H1 (cell line): ENCODE results near the gene PAXX. TPM values are rescaled to one million over a fixed set of nuclear protein-coding genes. Genes with fewer than 3 reads are reported as not detected.

Source experiments
- CTCF ChIA-PET: fragments of 300-600 bp; sonication (Branson Sonifier 250); formaldehyde crosslinking; loops from one replicate; lab custom pipeline; 2021; ENCODE audit not compliant: partially characterized antibody; lab: Charles Lee
- POLR2A ChIA-PET: fragments of 300-600 bp; sonication (Branson Sonifier 250); formaldehyde crosslinking; loops from one replicate; lab custom pipeline; 2021; ENCODE audit warnings: inconsistent platforms; ENCODE audit not compliant: partially characterized antibody; lab: Charles Lee
- DNase-seq, 2 experiments: peaks; one replicate each; pipeline versions ENCODE4 v3.0.0 to v3.0.0-alpha.2; 2010 to 2022; ENCODE audit warnings: low spot score in 2 of 2, low read depth in 1 of 2, mixed read lengths in 1 of 2
- FAIRE-seq: peaks from 2 replicates; lab custom pipeline; 2011; peaks lifted over from hg19 to GRCh38; lab: Jason Lieb, UNC
- H2AFZ ChIP-seq: 2 replicates; pipeline ENCODE4 v1.8.1; 2012; ENCODE audit warnings: low read length, inconsistent platforms
- H2AK5ac ChIP-seq: 2 replicates; pipeline ENCODE4 v1.6.1; 2013; ENCODE audit warnings: low read depth, low read length
- H2BK120ac ChIP-seq: replicated peaks from 2 replicates; pipeline ENCODE3; 2013; ENCODE audit warnings: low read depth, low read length, inconsistent platforms
- H2BK12ac ChIP-seq: 2 replicates; pipeline ENCODE4 v1.6.1; 2013; ENCODE audit warnings: low read depth, low read length
- H2BK15ac ChIP-seq: 2 replicates; pipeline ENCODE4 v1.6.1; 2013; ENCODE audit warnings: low read length
- H2BK20ac ChIP-seq: 2 replicates; pipeline ENCODE4 v1.6.1; 2013; ENCODE audit warnings: low read length
- H2BK5ac ChIP-seq: 2 replicates; pipeline ENCODE4 v1.6.1; 2013; ENCODE audit warnings: low read depth, low read length
- H3K14ac ChIP-seq: 2 replicates; pipeline ENCODE4 v1.6.1; 2013; ENCODE audit warnings: inconsistent platforms; ENCODE audit not compliant: insufficient read length
- H3K18ac ChIP-seq: 2 replicates; pipeline ENCODE4 v1.6.1; 2013; ENCODE audit warnings: low read length; ENCODE audit errors: extremely low read depth
- H3K23ac ChIP-seq: 2 replicates; pipeline ENCODE4 v1.6.1; 2013; ENCODE audit warnings: inconsistent platforms; ENCODE audit not compliant: insufficient read length
- H3K23me2 ChIP-seq: 2 replicates; pipeline ENCODE4 v1.6.1; 2013; ENCODE audit warnings: low read depth, low read length
- H3K27ac ChIP-seq: 2 replicates; pipeline ENCODE4 v1.6.1; 2011; ENCODE audit warnings: low read depth, low read length, inconsistent platforms
- H3K27me3 ChIP-seq, 4 experiments: replicated peaks in 1 of 4; 1 replicate in 1 of 4; 2 replicates in 3 of 4; pipeline versions ENCODE4 v1.6.1 to v1.8.1; 2011 to 2013; ENCODE audit warnings: low read length in 3 of 4, mild to moderate bottlenecking in 3 of 4, inconsistent platforms in 2 of 4, mixed read lengths in 2 of 4, moderate library complexity in 1 of 4; ENCODE audit not compliant: control insufficient read depth in 3 of 4, insufficient read depth in 3 of 4; ENCODE audit errors: extremely low read depth in 1 of 4
- H3K36me3 ChIP-seq, 4 experiments: 2 replicates each; pipeline versions ENCODE4 v1.6.1 to v1.8.1; 2011 to 2013; ENCODE audit warnings: mild to moderate bottlenecking in 4 of 4, low read length in 3 of 4, moderate library complexity in 2 of 4, control low read depth in 1 of 4, inconsistent platforms in 1 of 4; ENCODE audit not compliant: insufficient read depth in 4 of 4, control insufficient read depth in 2 of 4
- H3K4ac ChIP-seq: replicated peaks from 2 replicates; pipeline ENCODE3; 2013; ENCODE audit warnings: low read length, low read depth, mixed read lengths, inconsistent platforms; ENCODE audit not compliant: insufficient read length
- H3K4me1 ChIP-seq, 4 experiments: replicated peaks in 1 of 4; 1 replicate in 1 of 4; 2 replicates in 3 of 4; pipeline versions ENCODE4 v1.6.1 to v1.8.1; 2011 to 2013; ENCODE audit warnings: low read length in 3 of 4, inconsistent platforms in 2 of 4, mixed read lengths in 1 of 4; ENCODE audit not compliant: insufficient read depth in 4 of 4, control insufficient read depth in 3 of 4
- H3K4me2 ChIP-seq, 2 experiments: 2 replicates each; pipeline versions ENCODE4 v1.6.1 to v1.8.1; 2011 to 2013; ENCODE audit warnings: low read depth in 2 of 2, low read length in 2 of 2, control low read depth in 1 of 2, inconsistent platforms in 1 of 2, mild to moderate bottlenecking in 1 of 2; ENCODE audit not compliant: insufficient read depth in 1 of 2
- H3K4me3 ChIP-seq, 4 experiments: fragments of 200-600, 300-600 bp in 1 of 4; sonication (generic), shearing (Covaris generic), sonication (Bioruptor Twin) in 1 of 4; 2 replicates each; pipeline versions ENCODE4 v1.5.1 to v1.8.1; 2011 to 2016; ENCODE audit warnings: low read length in 4 of 4, low read depth in 3 of 4, control low read depth in 2 of 4, inconsistent platforms in 2 of 4, mild to moderate bottlenecking in 2 of 4, mixed read lengths in 1 of 4, moderate library complexity in 1 of 4; ENCODE audit not compliant: insufficient read depth in 2 of 4; ENCODE audit errors: extremely low read depth in 1 of 4
- H3K56ac ChIP-seq: replicated peaks from 2 replicates; pipeline ENCODE3; 2013; ENCODE audit warnings: low read depth, mild to moderate bottlenecking, mixed read lengths, low read length, inconsistent platforms; ENCODE audit not compliant: insufficient read length
- H3K79me1 ChIP-seq: 2 replicates; pipeline ENCODE4 v1.6.1; 2013; ENCODE audit warnings: low read depth, low read length, control low read depth
- H3K79me2 ChIP-seq, 2 experiments: 2 replicates each; pipeline versions ENCODE4 v1.6.1 to v1.8.1; 2012 to 2013; ENCODE audit warnings: low read length in 2 of 2, mild to moderate bottlenecking in 2 of 2, inconsistent platforms in 1 of 2; ENCODE audit not compliant: insufficient read depth in 2 of 2, control insufficient read depth in 1 of 2
- H3K9ac ChIP-seq, 4 experiments: replicated peaks in 1 of 4; 1 replicate in 1 of 4; 2 replicates in 3 of 4; pipeline versions ENCODE4 v1.6.1 to v1.8.1; 2011 to 2013; ENCODE audit warnings: low read depth in 3 of 4, low read length in 3 of 4, control low read depth in 2 of 4, mild to moderate bottlenecking in 2 of 4, moderate library complexity in 2 of 4, inconsistent platforms in 1 of 4; ENCODE audit errors: extremely low read depth in 1 of 4
- H3K9me3 ChIP-seq, 2 experiments: 2 replicates each; pipeline versions ENCODE4 v1.6.1 to v1.8.1; 2012 to 2013; ENCODE audit warnings: mild to moderate bottlenecking in 2 of 2, moderate library complexity in 2 of 2, control low read depth in 1 of 2, inconsistent platforms in 1 of 2, low read depth in 1 of 2, low read length in 1 of 2, mixed read lengths in 1 of 2; ENCODE audit not compliant: insufficient read depth in 2 of 2
- H4K20me1 ChIP-seq, 2 experiments: replicated peaks in 1 of 2; 2 replicates each; pipeline versions ENCODE3 to v1.8.1; 2011 to 2013; ENCODE audit warnings: inconsistent platforms in 2 of 2, low read length in 2 of 2, mild to moderate bottlenecking in 1 of 2; ENCODE audit not compliant: insufficient read depth in 2 of 2, control insufficient read depth in 1 of 2
- H4K5ac ChIP-seq: 2 replicates; pipeline ENCODE4 v1.6.1; 2013; ENCODE audit warnings: low read length, low read depth, mixed read lengths, inconsistent platforms; ENCODE audit not compliant: insufficient read length
- H4K8ac ChIP-seq: 2 replicates; pipeline ENCODE4 v1.8.0; 2013; ENCODE audit warnings: mild to moderate bottlenecking, moderate library complexity, low read length, inconsistent platforms; ENCODE audit not compliant: insufficient read depth; ENCODE audit errors: extremely low read depth
- H4K91ac ChIP-seq: replicated peaks from 2 replicates; pipeline ENCODE3; 2013; ENCODE audit warnings: low read length, mixed read lengths, inconsistent platforms; ENCODE audit not compliant: insufficient read length
- CBX8 ChIP-seq: fragments of 300-800, 300-1000 bp; sonication (generic); IDR thresholded peaks from 2 replicates; pipeline ENCODE4 v1.7.1; 2016; ENCODE audit warnings: low read depth, low read length, borderline replicate concordance
- CREB1 ChIP-seq: IDR thresholded peaks from 2 replicates; pipeline ENCODE4 v1.6.1; 2012; ENCODE audit warnings: inconsistent platforms
- GTF2F1 ChIP-seq: IDR thresholded peaks from 2 replicates; pipeline ENCODE4 v1.6.1; 2012; ENCODE audit warnings: low read depth, low read length, improper control_type of control experiment, borderline replicate concordance
- JUND ChIP-seq: IDR thresholded peaks from 2 replicates; pipeline ENCODE4 v1.6.1; 2011; ENCODE audit warnings: mild to moderate bottlenecking, improper control_type of control experiment, low read length
- KDM1A ChIP-seq: fragments of 200-600, 300-600 bp; sonication (generic); IDR thresholded peaks from 2 replicates; pipeline ENCODE4 v1.7.1; 2016; ENCODE audit warnings: mild to moderate bottlenecking, low read length, borderline replicate concordance
- NANOG ChIP-seq: IDR thresholded peaks from 2 replicates; pipeline ENCODE4 v1.6.1; 2011; ENCODE audit warnings: low read length, low read depth, mild to moderate bottlenecking, inconsistent platforms; ENCODE audit not compliant: insufficient read depth, poor library complexity, severe bottlenecking
- PHF8 ChIP-seq: fragments of 200-600 bp; sonication (generic); conservative IDR thresholded peaks from 2 replicates; pipeline ENCODE4 v1.7.1; 2012; ENCODE audit warnings: low read depth, mild to moderate bottlenecking, inconsistent platforms, low read length, moderate library complexity
- POLR2A ChIP-seq, 2 experiments: IDR thresholded peaks; 1 replicate in 1 of 2; 2 replicates in 1 of 2; pipeline ENCODE4 v1.6.1; 2011; ENCODE audit warnings: low read depth in 2 of 2, low read length in 2 of 2, mild to moderate bottlenecking in 2 of 2; ENCODE audit errors: control extremely low read depth in 1 of 2
- RAD21 ChIP-seq, 2 experiments: IDR thresholded peaks in 1 of 2; conservative IDR thresholded peaks in 1 of 2; 2 replicates each; pipeline ENCODE4 v1.6.1; 2011; ENCODE audit warnings: low read depth in 2 of 2, low read length in 2 of 2, improper control_type of control experiment in 1 of 2, inconsistent platforms in 1 of 2, mild to moderate bottlenecking in 1 of 2, moderate library complexity in 1 of 2
- RBBP5 ChIP-seq: IDR thresholded peaks from 2 replicates; pipeline ENCODE4 v1.7.1; 2012; ENCODE audit warnings: low read depth, mild to moderate bottlenecking, inconsistent platforms, low read length, moderate library complexity, borderline replicate concordance
- SP2 ChIP-seq: IDR thresholded peaks from 2 replicates; pipeline ENCODE4 v1.6.1; 2012; ENCODE audit warnings: mild to moderate bottlenecking, low read length, inconsistent platforms
- WGBS, 2 experiments: shearing (Covaris generic) in 1 of 2; methylation state at CpG; one replicate each; pipeline versions ENCODE4 v1.1.6 to v1.1.7; 2013 to 2015; ENCODE audit warnings: low lambda C conversion rate in 2 of 2, mixed read lengths in 2 of 2, inconsistent platforms in 1 of 2, low coverage in 1 of 2, missing lambda C conversion rate in 1 of 2; ENCODE audit not compliant: insufficient replicate concordance in 2 of 2, insufficient coverage in 1 of 2, insufficient read length in 1 of 2; ENCODE audit errors: extremely low coverage in 1 of 2, missing lambda C conversion rate in 1 of 2; 5-methylcytosine and 5-hydroxymethylcytosine counted together
- polyA plus RNA-seq, 7 experiments: library from polyadenylated mRNA; depleted of rRNA in 3 of 7; stranded (reverse) in 5 of 7; unstranded in 2 of 7; fragments of >200 nt in 5 of 7; fragments of 200-250 nt in 2 of 7; gene quantifications; 1 replicate in 5 of 7; 2 replicates in 1 of 7; 4 replicates in 1 of 7; pipeline versions ENCODE4 v1.2.1 to v1.2.3, GENCODE V29; 2011 to 2013; ENCODE audit warnings: missing spikeins in 2 of 7, mixed read lengths in 2 of 7
- total RNA-seq: library from RNA; stranded (reverse); fragmentation: NEBNext Ultra II Directional; extraction: Animal tissue kit (Norgen Biotek cat#: 25700); gene quantifications from 2 replicates; pipeline ENCODE4 v1.2.1, GENCODE V29; 2021

The PAXX gene
- total and polyA plus RNA-seq, 2 of the 8 experiments (the other 6 are each of a cell fraction or from before 2014, with no cell fraction given): 43.4 to 45.9 TPM

GRCh38 chr9:137028263-137029057, 36.2 kb downstream of the PAXX start:
- no peak for FAIRE-seq
- Histone ChIP-seq H3K27me3 (peaks cover 1 to 27% (median 15%) of the 10 kb centered on the region in 4 experiments; a peak in 6 of 7 replicates), H2BK15ac (no peak overlapping the region), H3K9ac (no peak overlapping the region; a peak in 2 of 7 replicates), H3K4me2 (peak overlapping the region; percentile 39 to 91), H3K14ac (no peak overlapping the region), H2BK120ac (no peak overlapping the region), H4K5ac (no peak overlapping the region), H2BK5ac (no peak overlapping the region), H3K79me1 (no peaks in the 10 kb centered on the region), H4K91ac (no peak overlapping the region), H3K56ac (no peak overlapping the region), H3K9me3 (no peaks in the 10 kb centered on the region), H3K4me3 (peak overlapping the region; percentile 37 to 78 (median 46); a peak in 7 of 8 replicates), H3K23ac (no peak overlapping the region), H3K23me2 (peaks cover 4% of the 10 kb centered on the region; the same call in 1 of the 2 replicates), H4K8ac (peak overlapping the region; percentile 46; the same call in 1 of the 2 replicates), H2BK12ac (no peak overlapping the region), H3K27ac (no peak overlapping the region), H3K36me3 (no peaks in the 10 kb centered on the region), H2AFZ (peak overlapping the region; percentile 82; the same call in 1 of the 2 replicates), H3K79me2 (no peaks in the 10 kb centered on the region), H3K18ac (peak overlapping the region; percentile 60), H2AK5ac (no peak overlapping the region), H3K4ac (no peak overlapping the region), H4K20me1 (peaks cover 0 to 4% of the 10 kb centered on the region in 2 experiments), H2BK20ac (no peak overlapping the region), H3K4me1 (peaks cover 0 to 11% (median 3%) of the 10 kb centered on the region in 4 experiments; a peak in 5 of 7 replicates)
- WGBS, 2 experiments: 8% methylated on average over 56 of the region's 98 CpGs; no CpG with 5 or more reads in 1 of the 2 experiments
- peak in 1 of 2 experiments; percentile 77 for DNase-seq
- CTCF ChIA-PET: interaction anchor here (0.7 to 8.5 kb wide), 71 partner anchors 9 to 440 kb away, joined by 3 to 110 read pairs (median 5); partner anchors contain the start of genes AJM1, C8G, CLIC3 and GRIN1
- POLR2A ChIA-PET: interaction anchor here (1.0 to 1.9 kb wide), 5 partner anchors 16 to 214 kb away, joined by 3 to 6 read pairs (median 4); partner anchors contain the start of gene TUBB4B
- no peak; the same call in 1 of the 2 replicates for TF ChIP-seq KDM1A
- no peak for TF ChIP-seq CREB1
- TF ChIP-seq GTF2F1: no peak
- TF ChIP-seq JUND: no peak
- TF ChIP-seq PHF8: no peak
- TF ChIP-seq CBX8: no peak
- TF ChIP-seq POLR2A (IDR thresholded peaks at IDR 0.05; ENCODE audit: control extremely low read depth in 1 of 2, low read depth in 2 of 2, low read length in 2 of 2): no peak
- TF ChIP-seq SP2: no peak
- TF ChIP-seq NANOG: no peak
- TF ChIP-seq RAD21 (IDR thresholded peaks at IDR 0.05 in 1 of 2, conservative IDR thresholded peaks at IDR 0.05 in 1 of 2; ENCODE audit: low read depth in 2 of 2, low read length in 2 of 2): peak; percentile 8 to 21; a peak in 2 of 4 replicates
- TF ChIP-seq RBBP5: no peak
